ENCODE data around the gene DCLK2.

Gene DCLK2

DNA sequence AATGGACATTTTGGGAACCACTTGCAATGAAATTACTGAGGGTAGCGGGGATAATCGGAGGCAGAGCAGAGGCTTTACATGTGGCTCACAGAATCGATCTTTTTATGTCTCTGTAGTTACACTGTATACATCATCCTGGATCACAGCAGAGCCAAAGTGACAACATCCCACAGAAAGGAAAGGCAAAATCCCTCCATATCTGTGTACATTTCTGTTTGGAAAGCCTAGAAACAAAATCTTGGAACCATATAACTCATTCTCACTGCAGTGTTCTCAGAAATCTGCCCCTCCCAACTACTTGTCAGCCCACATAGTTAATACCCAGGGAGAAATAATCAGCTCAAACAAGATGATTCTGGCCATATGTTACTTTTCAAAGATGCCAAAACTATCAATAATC lies 211.6 kb downstream of the DCLK2 start:
- H3K36me3 Mint-ChIP-seq: peaks cover 7% of the 10 kb centered on the region
- no peak overlapping the region for H3K27ac Mint-ChIP-seq
- H3K27me3 Mint-ChIP-seq: no peaks in the 10 kb centered on the region
- H3K4me3 Mint-ChIP-seq: no peak overlapping the region
- H3K4me1 Mint-ChIP-seq: peaks cover 9% of the 10 kb centered on the region
- peaks cover 6% of the 10 kb centered on the region for H3K9me3 Mint-ChIP-seq

DNA sequence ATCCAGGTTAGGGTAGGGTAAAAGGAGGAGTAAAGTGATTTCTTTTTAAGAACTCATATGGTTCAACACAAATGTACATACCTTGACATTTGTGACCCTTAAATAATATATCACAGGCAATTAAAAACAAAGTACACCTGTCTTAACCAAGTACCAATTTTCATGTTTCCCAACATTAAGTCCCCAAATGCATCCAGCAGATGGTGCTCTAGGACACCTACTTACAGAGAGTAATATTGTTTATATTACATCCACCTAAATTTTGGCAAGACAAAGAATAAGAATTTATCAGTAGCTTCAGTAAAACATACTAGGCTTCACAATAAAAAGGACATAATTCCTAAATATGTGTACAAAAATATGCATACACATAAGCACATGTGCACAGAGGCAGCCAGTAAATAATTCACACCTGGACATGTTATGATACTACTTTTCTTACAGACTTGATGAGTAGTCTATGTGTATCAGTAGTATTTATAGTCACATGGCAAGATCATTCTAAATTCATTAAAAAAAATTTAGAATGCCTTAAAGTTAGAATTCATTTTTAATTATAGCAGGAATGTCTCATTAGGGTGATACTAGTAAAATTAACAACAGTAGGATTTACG lies 219.7 kb downstream of the DCLK2 start:
- H3K27me3 Mint-ChIP-seq: no peaks in the 10 kb centered on the region
- peaks cover 6% of the 10 kb centered on the region for H3K9me3 Mint-ChIP-seq
- no peak overlapping the region for H3K4me3 Mint-ChIP-seq
- H3K36me3 Mint-ChIP-seq: peaks cover 8% of the 10 kb centered on the region
- H3K4me1 Mint-ChIP-seq: peaks cover 20% of the 10 kb centered on the region
- no peak overlapping the region for H3K27ac Mint-ChIP-seq

DNA sequence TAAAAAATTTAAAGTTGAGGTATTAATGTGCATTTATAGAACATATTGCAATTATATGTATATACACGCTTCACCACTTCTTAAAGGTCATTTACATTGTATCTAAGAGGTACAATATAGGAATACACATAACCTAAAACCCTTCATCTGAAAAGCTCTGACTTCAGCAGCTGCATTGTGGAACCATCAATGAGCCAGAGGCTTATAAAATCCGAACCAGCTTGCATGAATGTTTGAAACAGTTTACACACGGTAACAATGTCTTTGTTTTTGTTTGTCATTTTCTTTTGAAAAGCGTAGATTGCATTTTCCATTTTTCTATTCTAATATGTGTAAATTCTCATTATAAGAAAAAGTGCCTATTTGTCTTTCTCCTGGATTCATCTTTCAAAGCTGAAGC lies 221.6 kb downstream of the DCLK2 start:
- Mint-ChIP-seq H3K36me3 (peaks cover 6% of the 10 kb centered on the region), H3K9me3 (no peaks in the 10 kb centered on the region), H3K27me3 (no peaks in the 10 kb centered on the region), H3K27ac (no peak overlapping the region), H3K4me1 (peaks cover 24% of the 10 kb centered on the region), H3K4me3 (no peak overlapping the region)

DNA sequence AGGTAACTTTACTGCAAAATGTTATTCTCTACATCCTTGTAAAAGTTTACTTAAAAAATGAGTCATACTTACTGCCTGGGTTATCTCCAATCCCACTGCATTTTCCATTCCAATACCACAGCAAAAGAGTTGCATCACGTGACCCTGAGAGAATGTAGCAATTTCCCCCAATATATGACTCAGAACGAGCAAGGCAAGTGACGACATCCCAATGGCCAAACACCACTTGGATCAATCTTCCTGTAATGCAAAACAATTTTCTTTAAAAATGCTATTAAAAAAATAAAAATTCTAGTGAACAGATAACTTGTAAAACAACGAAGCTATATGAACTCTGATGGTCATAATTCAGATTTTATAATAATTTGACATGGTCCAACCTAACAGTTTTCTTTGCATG lies 224.3 kb downstream of the DCLK2 start:
- no peak overlapping the region for H3K4me3 Mint-ChIP-seq
- H3K27me3 Mint-ChIP-seq: no peaks in the 10 kb centered on the region
- peaks cover 8% of the 10 kb centered on the region for H3K36me3 Mint-ChIP-seq
- H3K9me3 Mint-ChIP-seq: no peaks in the 10 kb centered on the region
- peaks cover 26% of the 10 kb centered on the region for H3K4me1 Mint-ChIP-seq
- H3K27ac Mint-ChIP-seq: peak overlapping the region; percentile 38

DNA sequence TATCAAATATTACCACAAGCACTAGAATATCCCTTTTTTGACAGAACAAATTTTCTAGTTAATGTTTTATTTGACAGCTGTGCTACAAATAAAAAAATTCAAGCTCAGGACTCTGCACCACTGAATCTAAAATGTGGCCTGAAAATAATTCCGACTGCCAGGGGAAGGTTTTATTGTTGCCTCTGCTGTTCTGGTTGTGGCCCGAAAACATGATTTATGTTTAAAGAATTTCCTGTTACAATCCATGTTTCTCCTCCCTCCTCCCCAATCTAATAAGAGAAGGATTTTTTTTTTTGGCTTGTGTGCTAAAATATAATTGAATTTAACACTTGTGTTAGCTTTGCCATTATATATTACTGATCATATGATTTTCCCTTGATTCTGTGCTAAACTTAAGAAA lies 227.8 kb downstream of the DCLK2 start:
- H3K4me3 Mint-ChIP-seq: no peak overlapping the region
- H3K27ac Mint-ChIP-seq: no peak overlapping the region
- peaks cover 24% of the 10 kb centered on the region for H3K4me1 Mint-ChIP-seq
- H3K9me3 Mint-ChIP-seq: no peaks in the 10 kb centered on the region
- peaks cover 14% of the 10 kb centered on the region for H3K36me3 Mint-ChIP-seq
- no peaks in the 10 kb centered on the region for H3K27me3 Mint-ChIP-seq

DNA sequence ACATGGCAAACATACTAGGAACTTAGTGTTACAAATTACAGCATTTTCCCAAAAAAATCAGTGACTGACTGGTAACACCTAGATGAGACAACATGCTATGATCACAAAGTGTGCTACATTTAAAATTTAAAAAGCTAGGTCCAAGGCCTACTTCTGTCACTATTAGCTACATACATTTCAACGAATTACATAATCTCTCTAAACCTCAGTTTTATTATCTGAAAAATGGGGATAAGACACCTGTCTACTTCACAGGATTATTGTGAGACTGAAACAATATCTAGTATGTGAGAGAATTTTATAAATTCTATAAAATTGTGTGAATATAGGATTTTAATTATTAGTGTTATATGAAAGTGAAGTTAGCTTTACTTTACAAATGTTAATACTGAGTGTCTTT lies 228.5 kb downstream of the DCLK2 start:
- peaks cover 16% of the 10 kb centered on the region for H3K4me1 Mint-ChIP-seq
- H3K27me3 Mint-ChIP-seq: no peaks in the 10 kb centered on the region
- no peak overlapping the region for H3K27ac Mint-ChIP-seq
- no peaks in the 10 kb centered on the region for H3K9me3 Mint-ChIP-seq
- H3K4me3 Mint-ChIP-seq: no peak overlapping the region
- peaks cover 11% of the 10 kb centered on the region for H3K36me3 Mint-ChIP-seq

All from activated naive CD4-positive, alpha-beta T cell treated with anti-CD3 and anti-CD28 coated beads, Interleukin-2, amount 50 U/mL, for 24 hours (primary cell).